ENCODE data around the gene CBY2.

CBY2 gene

GRCh38 chr13:45700971-45701900 lies 884 bp upstream of the CBY2 start:
- ChIA-PET POLR2A (ENCODE audit: low non-redundant PET) (no interaction called here), CTCF (interaction anchor here (0.6 kb wide), 2 partner anchors 196 to 628 kb away, joined by 3 to 5 read pairs; no protein-coding TSS in a partner anchor)
- no peak for TF ChIP-seq CTCF (conservative IDR thresholded peaks at IDR 0.05; ENCODE audit: low read depth)
- no peak overlapping the region for H3K27ac ChIP-seq
- no peak for DNase-seq (ENCODE audit: low spot score)

DNA sequence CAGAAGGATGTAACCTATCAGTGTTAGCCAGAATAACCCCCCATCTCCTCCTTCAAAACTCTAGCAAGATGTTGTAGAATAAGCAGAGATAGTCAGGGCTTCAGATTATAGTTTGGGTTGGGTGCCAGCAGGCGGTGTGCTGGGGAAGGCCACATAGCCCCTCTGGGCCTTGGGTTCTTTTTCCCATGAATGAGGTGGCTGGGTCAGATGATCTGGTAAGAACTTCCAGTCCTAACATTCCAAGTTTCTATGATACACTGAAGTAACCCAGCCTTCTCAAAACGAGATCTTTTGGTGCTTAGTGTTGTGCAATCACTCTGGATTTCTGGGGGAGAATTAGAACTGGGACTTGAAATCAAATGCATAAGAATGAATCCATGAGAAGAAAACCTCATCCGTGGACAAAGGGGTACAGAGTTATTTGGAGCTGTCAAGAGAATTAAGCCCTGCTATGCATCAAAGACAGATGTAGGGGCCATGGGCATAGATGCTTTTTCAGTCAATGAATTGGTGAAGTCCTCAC lies 810 bp downstream of the CBY2 start:
- no peak overlapping the region for H3K27ac ChIP-seq
- POLR2A ChIA-PET (ENCODE audit: low non-redundant PET) = no interaction called here
- CTCF ChIA-PET = no interaction called here
- no peak for TF ChIP-seq CTCF (conservative IDR thresholded peaks at IDR 0.05; ENCODE audit: low read depth)
- DNase-seq (ENCODE audit: low spot score) = no peak

GRCh38 chr13:45704211-45704739 lies 2.2 kb downstream of the CBY2 start:
- TF ChIP-seq CTCF (conservative IDR thresholded peaks at IDR 0.05; ENCODE audit: low read depth) = no peak
- H3K27ac ChIP-seq = no peak overlapping the region
- ChIA-PET CTCF (interaction anchor here (0.6 kb wide), 1 partner anchor 423 kb away, joined by 5 read pairs; no protein-coding TSS in a partner anchor), POLR2A (ENCODE audit: low non-redundant PET) (interaction anchor here (0.6 kb wide), 1 partner anchor 174 kb away, joined by 3 read pairs; no protein-coding TSS in a partner anchor)
- DNase-seq (ENCODE audit: low spot score) = no peak

- DNase-seq (ENCODE audit: low spot score) = no peak
- no peak for TF ChIP-seq CTCF (conservative IDR thresholded peaks at IDR 0.05; ENCODE audit: low read depth)
- CTCF ChIA-PET = no interaction called here
- H3K27ac ChIP-seq = no peak overlapping the region
- POLR2A ChIA-PET (ENCODE audit: low non-redundant PET) = interaction anchor here (0.6 kb wide), 1 partner anchor 173 kb away, joined by 3 read pairs; no protein-coding TSS in a partner anchor
These were observed 3.0 kb downstream of the CBY2 start for GRCh38 chr13:45704854-45705695.

- H3K27ac ChIP-seq = no peak overlapping the region
- CTCF ChIA-PET = no interaction called here
- POLR2A ChIA-PET (ENCODE audit: low non-redundant PET) = no interaction called here
- DNase-seq (ENCODE audit: low spot score) = no peak
- no peak for TF ChIP-seq CTCF (conservative IDR thresholded peaks at IDR 0.05; ENCODE audit: low read depth)
These were observed 3.8 kb downstream of the CBY2 start for GRCh38 chr13:45705918-45706317.
